Measurements from ENCODE around the gene HOMER2.

- TF ChIP-seq CTCF (IDR thresholded peaks at IDR 0.05; ENCODE audit: insufficient read depth, low read depth, low read length) (peak; percentile 60), EZH2 (IDR thresholded peaks at IDR 0.05; ENCODE audit: insufficient read depth, low read length) (no peak)
Observed at GRCh38 chr15:82999905-83000671, 47.6 kb upstream of the HOMER2 start.
